Bladder microvascular endothelial cell (primary cell): ENCODE results near the gene SLC39A3. TPM values are rescaled to one million over a fixed set of nuclear protein-coding genes. Genes with fewer than 3 reads are reported as not detected.

Experiments used
- total RNA-seq: library from RNA; depleted of rRNA; stranded (reverse); fragments of >200 nt; gene quantifications from 2 replicates; pipeline ENCODE4 v1.2.3, GENCODE V29; 2014

Gene SLC39A3
- total RNA-seq, result 15.7 and 21.1 TPM in 2 replicates

GRCh38 chr19:2739602-2740313 lies at the start of gene SLC39A3:
Gene SLC39A3 (minus strand): TSS chr19:2740017. CDS start chr19:2737257, 2,760 bp downstream.

GRCh38 chr19:2785244-2785997 lies 45.6 kb upstream of the SLC39A3 start, which contains the start of gene THOP1:
Gene THOP1 (plus strand): TSS chr19:2785503. CDS start chr19:2785663, 160 bp downstream.

GRCh38 chr19:2782936-2783780 lies 43.3 kb upstream of the SLC39A3 start, which contains the start of gene SGTA:
Gene SGTA (minus strand): TSS chr19:2783273. CDS start chr19:2769068, 14,205 bp downstream.

GRCh38 chr19:2720777-2721569 lies 18.8 kb downstream of the SLC39A3 start, which contains the start of gene DIRAS1:
Gene DIRAS1 (minus strand): TSS chr19:2721372. CDS start chr19:2717806, 3,566 bp downstream.

GRCh38 chr19:2702170-2703076 lies 37.4 kb downstream of the SLC39A3 start, which contains the start of gene GNG7:
Gene GNG7 (minus strand): TSS chr19:2702694. CDS start chr19:2520688, 182,006 bp downstream.

Other genes with a start within 250 kb of the SLC39A3 start
- 0.49 and 2.1 TPM in 2 replicates for gene GNG7, start 37.3 kb downstream of the SLC39A3 start, total RNA-seq
- under 0.01 and 0.19 TPM in 2 replicates for gene DIRAS1, start 18.6 kb downstream of the SLC39A3 start, total RNA-seq
- 26.6 and 38.5 TPM in 2 replicates for gene SGTA, start 43.3 kb upstream of the SLC39A3 start, total RNA-seq
- 79.0 and 115 TPM in 2 replicates for gene THOP1, start 45.5 kb upstream of the SLC39A3 start, total RNA-seq
- 2.3 and 3.3 TPM in 2 replicates for gene ZNF554, start 79.9 kb upstream of the SLC39A3 start, total RNA-seq
- 2.9 and 7.9 TPM in 2 replicates for gene ZNF555, start 101.5 kb upstream of the SLC39A3 start, total RNA-seq
- gene ZNF556, start 127.3 kb upstream of the SLC39A3 start, total RNA-seq, result not detected in 2 replicates
- gene ZNF57, start 160.9 kb upstream of the SLC39A3 start, total RNA-seq, result 4.6 and 4.7 TPM in 2 replicates
- gene ZNF77, start 205.0 kb upstream of the SLC39A3 start, total RNA-seq, result 5.7 and 5.9 TPM in 2 replicates
- gene TLE6, start 237.5 kb upstream of the SLC39A3 start, total RNA-seq, result 0.97 and 3.0 TPM in 2 replicates